GM19025 (cell line): ENCODE measurements around the gene DNAH11.

Source experiments
- ATAC-seq: cut with Tn5 transposase; IDR thresholded peaks from one replicate; pipeline ENCODE4 v1.9.1; 2021; ENCODE audit warnings: mild to moderate bottlenecking, low read depth, moderate library complexity; ENCODE audit not compliant: unreplicated experiment

DNAH11 gene

GRCh38 chr7:21947946-21948345 is 405.1 kb downstream of the DNAH11 start:
- no peak for ATAC-seq

DNA sequence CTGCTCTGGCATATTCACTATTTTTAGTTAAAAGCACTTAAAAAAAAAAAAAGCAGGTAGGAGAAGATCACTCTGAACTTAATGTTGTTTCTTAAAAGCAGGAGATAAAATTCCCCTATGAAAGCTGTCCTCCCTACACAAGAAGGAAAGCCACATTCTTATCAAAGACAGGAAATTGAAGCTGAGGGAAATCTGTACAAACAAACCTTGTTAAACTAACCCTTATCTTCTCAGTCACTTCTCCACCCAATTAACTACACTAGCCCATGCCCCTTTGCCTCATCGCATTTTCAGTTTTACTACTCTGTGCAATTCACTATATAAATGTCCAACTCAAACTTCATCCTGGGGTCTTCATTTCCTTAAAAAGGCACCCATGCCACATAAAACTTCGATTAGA is 405.5 kb downstream of the DNAH11 start:
- ATAC-seq = no peak

DNA sequence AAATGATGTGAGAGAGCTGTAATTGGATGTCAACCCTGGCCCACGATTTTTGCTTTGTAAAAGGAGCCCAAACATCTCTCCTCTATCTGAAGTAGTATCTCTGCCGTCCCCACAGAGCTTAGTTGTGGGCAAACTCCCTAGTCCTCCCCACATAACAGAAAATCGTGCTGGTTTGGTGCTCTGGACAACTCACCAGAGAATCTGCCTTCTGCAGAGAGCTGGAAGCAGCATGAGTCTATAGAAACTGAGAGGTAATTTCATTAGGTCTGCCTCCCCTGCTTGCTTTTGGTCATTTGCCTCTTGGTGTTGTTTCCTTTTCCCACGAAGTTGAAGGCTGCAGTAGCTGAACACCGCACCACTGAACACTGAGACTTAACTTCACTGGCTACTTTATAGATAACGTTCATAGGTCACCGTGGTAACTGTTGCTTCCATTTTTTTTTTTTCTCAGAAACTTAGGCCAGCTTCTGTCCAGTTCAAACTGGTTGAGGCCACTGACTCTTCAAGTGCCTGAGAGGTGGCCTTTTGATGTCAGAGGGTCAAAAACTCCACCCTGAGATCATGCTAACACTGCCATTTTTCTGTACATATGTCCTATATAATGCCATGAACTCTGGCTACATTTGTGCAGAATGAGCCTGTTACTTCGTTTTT is 406.2 kb downstream of the DNAH11 start:
- no peak for ATAC-seq
